ENCODE data around the gene CXADR.

The CXADR gene

DNA sequence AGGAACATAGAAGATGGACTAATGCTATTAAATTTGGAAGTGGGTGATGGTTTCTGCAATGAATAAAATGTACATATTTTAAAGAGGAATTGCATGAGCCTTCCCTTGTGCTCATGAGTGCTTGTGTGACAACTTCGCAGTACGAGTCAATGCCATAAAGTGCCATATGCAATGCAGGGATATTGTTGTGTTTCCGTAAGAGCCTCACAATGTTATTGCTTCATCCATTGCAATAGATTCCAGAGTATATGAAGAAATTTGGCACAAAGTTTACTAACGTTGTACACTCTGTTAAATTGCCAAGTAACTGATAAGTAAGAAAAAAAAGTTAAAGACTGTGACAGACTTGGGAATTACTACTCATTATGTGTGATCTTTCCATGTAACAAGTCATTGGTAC, 77.6 kb downstream of the CXADR start:
- DNase-seq, result no peak

DNA sequence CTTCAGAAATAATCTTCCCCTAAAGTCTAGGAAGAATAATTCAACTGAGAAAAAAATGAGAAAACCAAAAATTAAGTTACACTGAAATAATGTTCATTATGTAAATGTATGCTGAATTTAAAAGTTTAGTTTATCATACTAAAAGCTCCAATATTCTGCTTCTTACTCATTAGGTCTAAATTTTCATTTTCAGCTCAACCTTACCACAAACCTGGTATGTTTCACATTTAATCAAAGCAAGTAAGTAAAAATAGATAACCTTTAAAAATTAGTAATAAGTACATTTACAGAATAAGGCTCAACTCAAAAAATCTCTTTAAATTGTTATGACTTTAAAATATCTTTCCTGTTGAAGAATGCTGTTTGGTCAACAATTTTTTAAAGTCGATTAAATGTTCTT, 84.8 kb downstream of the CXADR start:
- no peak for DNase-seq

DNA sequence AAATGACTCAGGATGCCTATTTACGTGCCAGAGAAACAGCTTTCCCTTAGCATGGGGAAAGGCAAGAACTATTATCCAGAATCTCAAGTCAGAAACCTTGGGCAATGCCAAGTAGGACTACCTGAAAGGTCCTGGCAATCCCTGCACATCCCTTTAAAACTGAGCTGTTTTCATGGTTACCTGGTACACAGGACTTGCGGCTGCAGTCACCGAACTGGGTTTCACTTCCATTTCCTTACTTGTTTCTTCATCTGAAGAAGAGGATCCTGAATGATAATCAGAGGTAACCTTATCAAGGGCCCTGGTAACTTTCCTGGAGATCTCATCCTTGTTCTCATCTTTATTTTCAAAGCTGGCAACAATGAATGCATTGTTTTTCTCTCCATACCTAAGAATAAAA, 85.6 kb downstream of the CXADR start:
- DNase-seq, result no peak

- DNase-seq, result no peak
Measured at GRCh38 chr21:17602874-17603273, 90.0 kb downstream of the CXADR start.

GRCh38 chr21:17607684-17608083, 94.8 kb downstream of the CXADR start:
- no peak for DNase-seq

GRCh38 chr21:17609681-17610080, 96.8 kb downstream of the CXADR start:
- DNase-seq, result no peak

DNA sequence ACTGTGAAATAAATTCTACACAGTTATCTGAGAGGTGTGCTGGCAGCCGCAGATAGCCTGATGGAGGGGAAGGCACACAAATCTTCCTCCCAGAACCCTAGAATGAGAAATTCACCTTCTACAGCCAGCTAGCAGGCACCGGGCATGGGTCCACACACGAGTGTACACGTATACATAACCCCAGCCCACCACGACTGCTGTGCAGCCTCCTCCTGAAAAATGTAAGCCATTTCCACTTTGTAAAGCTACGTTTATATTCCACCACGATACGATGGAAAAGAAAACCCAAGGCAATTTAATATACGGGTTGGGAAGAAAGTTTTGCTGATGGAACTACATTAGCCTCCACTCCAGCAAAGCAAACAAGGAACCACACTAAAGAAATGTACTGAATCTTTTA, 98.1 kb downstream of the CXADR start:
- peak in 6 of 51 donors; percentile 1 to 65 (median 12) for DNase-seq

DNA sequence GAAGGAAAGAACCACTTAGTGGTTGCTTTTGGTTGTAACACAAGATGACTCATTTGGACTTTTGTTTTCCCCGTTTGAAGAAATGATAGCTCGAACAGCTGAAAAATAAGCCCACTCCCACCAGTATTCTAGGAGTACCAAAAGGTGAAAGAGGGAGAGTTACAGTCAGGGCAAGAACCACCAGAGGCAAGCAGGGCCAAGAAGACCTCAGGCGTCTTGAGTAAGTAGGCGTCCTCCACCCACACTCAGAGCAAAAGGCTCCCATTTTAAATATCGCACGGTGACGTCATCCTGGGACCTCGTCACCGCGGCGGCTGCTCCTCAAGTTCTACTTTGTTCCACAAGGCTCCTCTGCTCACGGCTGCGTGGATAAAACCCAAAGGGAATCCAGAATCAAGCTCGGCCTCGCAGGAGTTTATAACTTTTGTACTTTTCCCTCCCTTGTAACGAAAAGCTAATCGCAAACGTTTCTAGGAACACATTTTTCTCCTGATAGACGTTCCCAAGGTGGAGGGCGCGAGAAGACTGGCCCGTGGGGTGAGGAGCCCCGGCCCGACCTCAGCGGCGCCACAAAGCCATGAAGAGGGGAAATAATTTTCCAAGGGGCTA, 98.7 kb downstream of the CXADR start:
- peak in 49 of 51 donors; percentile 4 to 76 (median 45) for DNase-seq

GRCh38 chr21:17612023-17612564, 99.3 kb downstream of the CXADR start:
- peak in 26 of 51 donors; percentile 10 to 68 (median 26) for DNase-seq

GRCh38 chr21:17612565-17613241, 99.9 kb downstream of the CXADR start, which contains the start of gene BTG3:
Gene BTG3, minus strand, starts transcription at chr21:17612901. Its CDS starts 3,757 bp downstream, at chr21:17609144.
- peak in 50 of 51 donors; percentile 14 to 83 (median 64) for DNase-seq

DNA sequence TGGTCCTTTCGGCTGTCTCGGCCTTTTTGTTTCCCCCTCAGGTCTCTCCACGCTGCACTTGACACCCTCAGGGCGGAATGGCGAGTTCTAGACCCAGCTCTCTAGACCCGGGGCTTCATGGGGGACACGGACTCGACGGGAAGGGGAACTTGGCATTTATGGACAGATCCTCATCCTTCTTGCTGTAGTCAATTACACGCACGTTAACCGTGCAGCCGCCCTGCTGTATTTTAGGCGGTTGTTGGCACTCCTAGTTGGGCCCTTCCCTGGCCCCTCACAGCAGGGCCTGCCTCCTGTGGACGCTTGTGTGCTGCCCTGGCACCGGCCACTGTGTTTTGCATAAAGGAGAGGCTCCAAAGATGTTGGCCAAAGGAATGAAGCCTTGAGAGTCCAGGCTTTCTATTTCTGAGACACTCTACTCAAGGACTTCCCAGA, 100.4 kb downstream of the CXADR start:
- peak in 31 of 51 donors; percentile 3 to 67 (median 38) for DNase-seq

GRCh38 chr21:17616831-17617230, 104.0 kb downstream of the CXADR start:
- DNase-seq, result no peak

- DNase-seq, result no peak
Measured at GRCh38 chr21:17622018-17622417, 109.2 kb downstream of the CXADR start.

DNA sequence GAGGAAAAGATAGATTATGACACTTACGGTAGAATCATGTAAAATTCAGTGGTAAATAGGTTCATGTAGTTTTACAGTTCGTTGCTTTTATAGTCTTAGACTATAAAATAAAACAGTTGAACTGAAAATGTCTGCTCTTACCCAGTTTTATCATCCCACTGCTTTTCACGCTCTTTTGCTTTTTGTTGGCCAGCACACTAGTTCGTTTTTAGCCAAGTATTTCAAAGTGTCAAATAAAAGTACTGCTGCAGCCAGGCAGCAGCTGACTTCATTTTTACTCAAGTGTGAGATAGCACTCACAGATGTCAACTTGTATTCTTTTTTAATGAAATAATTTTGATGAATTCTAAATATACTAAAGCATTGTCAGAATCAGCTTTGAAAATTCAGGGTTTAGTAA, 118.4 kb downstream of the CXADR start:
- no peak for DNase-seq

DNA sequence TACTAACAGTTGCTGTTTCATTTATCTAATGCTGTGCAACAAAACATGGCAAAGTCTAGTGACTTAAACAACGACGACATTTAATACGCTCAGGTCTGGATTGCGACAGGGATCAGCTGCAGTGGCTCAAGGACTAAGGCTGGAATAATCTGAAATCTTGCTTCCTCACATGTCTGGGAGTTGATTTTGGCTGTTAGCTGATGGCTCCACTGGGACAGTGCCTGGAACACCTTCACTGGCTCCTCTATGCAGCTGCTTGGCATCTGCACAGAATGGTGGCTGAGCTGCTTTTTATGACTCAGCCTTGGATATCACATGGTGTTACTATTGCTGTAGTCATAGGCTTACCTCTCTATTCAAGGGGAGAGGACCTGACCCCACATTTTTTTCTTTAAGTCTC, 123.9 kb downstream of the CXADR start:
- no peak for DNase-seq

DNA sequence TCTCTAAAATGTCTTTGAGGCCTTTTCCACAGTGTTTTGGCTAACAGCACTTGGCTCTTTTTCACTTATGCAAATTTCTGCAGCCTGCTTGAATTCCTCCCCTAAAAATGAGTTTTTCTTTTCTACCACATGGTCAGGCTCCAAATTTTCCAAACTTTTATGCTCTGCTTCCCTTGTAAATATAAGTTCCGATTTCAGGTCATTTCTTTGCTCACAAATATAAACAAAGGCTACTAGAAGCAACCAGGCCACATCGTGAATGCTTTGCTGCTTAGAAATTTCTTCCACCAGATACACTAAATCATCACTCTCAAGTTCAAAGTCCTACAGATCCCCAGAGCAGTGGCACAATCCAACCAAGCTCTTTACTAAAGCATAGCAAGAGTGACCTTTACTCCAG, 128.0 kb downstream of the CXADR start:
- DNase-seq, result no peak
